IgD-negative memory B cell (primary cell): Measurements from ENCODE around the gene GNAI3. TPM values are rescaled to one million over a fixed set of nuclear protein-coding genes. Genes with fewer than 3 reads are reported as not detected.
A peak's percentile ranks its signal among the peaks of the same experiment; 100 is the strongest.

Experiments used
- H3K27ac Mint-ChIP-seq, 3 donors: one replicate each; pipeline ENCODE4 v1.8.0; 2020 to 2022; ENCODE audit warnings: mild to moderate bottlenecking in 3 of 3, mixed read lengths in 3 of 3, moderate library complexity in 1 of 3
- H3K27me3 Mint-ChIP-seq: one replicate; pipeline ENCODE4 v1.8.0; 2021; ENCODE audit warnings: mixed read lengths
- H3K36me3 Mint-ChIP-seq: one replicate; pipeline ENCODE4 v1.8.0; 2020; ENCODE audit warnings: mild to moderate bottlenecking, mixed read lengths
- H3K4me1 Mint-ChIP-seq, 3 donors: one replicate each; pipeline ENCODE4 v1.8.0; 2020 to 2022; ENCODE audit warnings: mixed read lengths in 3 of 3, mild to moderate bottlenecking in 1 of 3
- H3K4me3 Mint-ChIP-seq, 4 donors: one replicate each; pipeline ENCODE4 v1.8.0; 2020 to 2022; ENCODE audit warnings: mild to moderate bottlenecking in 4 of 4, mixed read lengths in 4 of 4, moderate library complexity in 3 of 4
- H3K9me3 Mint-ChIP-seq, 3 donors: one replicate each; pipeline ENCODE4 v1.8.0; 2020 to 2021; ENCODE audit warnings: mixed read lengths in 3 of 3, mild to moderate bottlenecking in 1 of 3
- polyA plus RNA-seq: library from polyadenylated mRNA; unstranded; fragments of 300-500 nt; fragmentation: Illumina TruSeq; gene quantifications from one replicate; pipeline ENCODE4 v1.2.3, GENCODE V29; 2021

The GNAI3 gene
- polyA plus RNA-seq, 1 donor from 2014 or later: 8.1 TPM

GRCh38 chr1:109625601-109626560 is 77.5 kb downstream of the GNAI3 start:
- Mint-ChIP-seq H3K27ac (peak overlapping the region; percentile 63 to 79 (median 73)), H3K36me3 (peaks cover 8% of the 10 kb centered on the region), H3K27me3 (no peaks in the 10 kb centered on the region), H3K9me3 (no peaks in the 10 kb centered on the region), H3K4me1 (peaks cover 16 to 33% (median 28%) of the 10 kb centered on the region in 3 donors), H3K4me3 (peak overlapping the region in 1 of 4 donors; percentile 80)

DNA sequence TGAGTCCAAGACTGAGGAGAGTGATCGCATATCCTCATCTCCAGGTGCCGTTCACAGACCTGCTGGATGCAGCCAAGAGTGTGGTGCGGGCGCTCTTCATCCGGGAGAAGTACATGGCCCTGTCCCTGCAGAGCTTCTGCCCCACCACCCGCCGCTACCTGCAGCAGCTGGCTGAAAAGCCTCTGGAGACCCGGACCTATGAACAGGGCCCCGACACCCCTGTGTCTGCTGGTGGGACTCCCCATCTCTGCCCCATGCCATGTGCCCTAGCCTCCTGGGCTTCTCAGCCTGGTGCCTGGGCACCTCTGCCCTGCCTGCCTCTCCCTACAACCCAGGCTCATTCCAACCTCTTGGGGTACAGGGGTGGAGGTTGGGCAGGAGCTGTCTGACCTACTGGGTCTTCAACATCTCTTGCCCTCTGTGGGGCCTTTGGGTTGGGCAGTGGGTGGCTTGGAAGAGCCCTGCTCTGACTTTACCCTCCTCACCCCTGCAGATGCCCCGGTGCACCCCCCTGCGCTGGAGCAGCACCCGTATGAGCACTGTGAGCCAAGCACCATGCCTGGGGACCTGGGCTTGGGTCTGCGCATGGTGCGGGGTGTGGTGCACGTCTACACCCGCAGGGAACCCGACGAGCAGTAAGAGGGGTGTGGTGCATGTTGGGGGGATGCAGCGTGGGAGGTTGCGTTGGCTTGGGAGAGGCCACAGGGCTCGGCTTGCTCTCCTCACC is 78.4 kb downstream of the GNAI3 start:
- H3K9me3 Mint-ChIP-seq: no peaks in the 10 kb centered on the region
- H3K4me1 Mint-ChIP-seq: peaks cover 16 to 28% (median 26%) of the 10 kb centered on the region in 3 donors
- H3K27ac Mint-ChIP-seq: peak overlapping the region; percentile 55 to 73 (median 63)
- H3K36me3 Mint-ChIP-seq: peaks cover 8% of the 10 kb centered on the region
- no peak overlapping the region for H3K4me3 Mint-ChIP-seq
- H3K27me3 Mint-ChIP-seq: no peaks in the 10 kb centered on the region

GRCh38 chr1:109627692-109628399 is 79.4 kb downstream of the GNAI3 start:
- H3K27ac Mint-ChIP-seq: peak overlapping the region in 1 of 3 donors; percentile 92
- H3K27me3 Mint-ChIP-seq: no peaks in the 10 kb centered on the region
- peaks cover 8% of the 10 kb centered on the region for H3K36me3 Mint-ChIP-seq
- peaks cover 11 to 19% (median 18%) of the 10 kb centered on the region in 3 donors for H3K4me1 Mint-ChIP-seq
- H3K4me3 Mint-ChIP-seq: no peak overlapping the region
- no peaks in the 10 kb centered on the region for H3K9me3 Mint-ChIP-seq

DNA sequence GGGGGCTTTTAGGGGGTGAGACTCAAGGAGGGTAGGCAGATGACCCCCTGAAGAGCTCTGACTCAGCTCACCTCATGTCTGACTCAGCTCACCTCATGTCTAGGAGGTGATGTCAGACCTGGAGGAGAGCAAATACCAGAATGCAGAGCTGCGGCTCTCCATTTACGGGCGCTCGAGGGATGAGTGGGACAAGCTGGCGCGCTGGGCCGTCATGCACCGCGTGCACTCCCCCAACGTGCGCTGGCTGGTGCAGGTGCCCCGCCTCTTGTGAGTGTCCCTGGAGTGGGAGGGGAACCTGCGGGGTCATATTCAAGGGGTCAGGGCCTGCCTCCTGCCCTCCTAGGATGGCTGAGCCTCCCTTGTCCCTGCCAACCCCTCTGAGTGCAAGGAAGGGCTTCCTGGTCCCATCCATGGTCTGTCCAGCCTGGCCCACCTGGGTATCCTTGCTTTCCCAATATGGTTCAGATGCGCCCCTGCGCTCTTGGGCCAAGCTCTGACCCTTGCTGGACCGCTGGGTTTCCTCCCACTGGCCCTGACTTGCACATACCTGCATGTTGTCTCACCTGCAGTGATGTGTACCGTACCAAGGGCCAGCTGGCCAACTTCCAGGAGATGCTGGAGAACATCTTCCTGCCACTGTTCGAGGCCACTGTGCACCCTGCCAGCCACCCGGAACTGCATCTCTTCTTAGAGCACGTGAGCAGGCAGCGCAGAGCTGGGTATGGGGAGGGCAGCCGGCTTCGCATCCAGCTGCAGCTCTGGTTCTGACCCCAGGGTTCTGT is 80.3 kb downstream of the GNAI3 start:
- Mint-ChIP-seq H3K4me1 (peaks cover 3 to 13% (median 9%) of the 10 kb centered on the region in 3 donors), H3K36me3 (peaks cover 8% of the 10 kb centered on the region), H3K9me3 (no peaks in the 10 kb centered on the region), H3K27ac (peak overlapping the region in 1 of 3 donors; percentile 92), H3K27me3 (no peaks in the 10 kb centered on the region), H3K4me3 (no peak overlapping the region)

- no peak overlapping the region for H3K4me3 Mint-ChIP-seq
- no peaks in the 10 kb centered on the region for H3K9me3 Mint-ChIP-seq
- H3K4me1 Mint-ChIP-seq: peaks cover 3 to 11% (median 5%) of the 10 kb centered on the region in 3 donors
- peak overlapping the region in 1 of 3 donors; percentile 92 for H3K27ac Mint-ChIP-seq
- peaks cover 8% of the 10 kb centered on the region for H3K36me3 Mint-ChIP-seq
- H3K27me3 Mint-ChIP-seq: no peaks in the 10 kb centered on the region
Observed at GRCh38 chr1:109629372-109630030, 81.1 kb downstream of the GNAI3 start.

GRCh38 chr1:109630081-109630897 is 81.9 kb downstream of the GNAI3 start:
- Mint-ChIP-seq H3K36me3 (peaks cover 7% of the 10 kb centered on the region), H3K4me1 (peaks cover 5 to 11% (median 7%) of the 10 kb centered on the region in 3 donors), H3K27me3 (no peaks in the 10 kb centered on the region), H3K9me3 (no peaks in the 10 kb centered on the region), H3K27ac (no peak overlapping the region), H3K4me3 (no peak overlapping the region)

DNA sequence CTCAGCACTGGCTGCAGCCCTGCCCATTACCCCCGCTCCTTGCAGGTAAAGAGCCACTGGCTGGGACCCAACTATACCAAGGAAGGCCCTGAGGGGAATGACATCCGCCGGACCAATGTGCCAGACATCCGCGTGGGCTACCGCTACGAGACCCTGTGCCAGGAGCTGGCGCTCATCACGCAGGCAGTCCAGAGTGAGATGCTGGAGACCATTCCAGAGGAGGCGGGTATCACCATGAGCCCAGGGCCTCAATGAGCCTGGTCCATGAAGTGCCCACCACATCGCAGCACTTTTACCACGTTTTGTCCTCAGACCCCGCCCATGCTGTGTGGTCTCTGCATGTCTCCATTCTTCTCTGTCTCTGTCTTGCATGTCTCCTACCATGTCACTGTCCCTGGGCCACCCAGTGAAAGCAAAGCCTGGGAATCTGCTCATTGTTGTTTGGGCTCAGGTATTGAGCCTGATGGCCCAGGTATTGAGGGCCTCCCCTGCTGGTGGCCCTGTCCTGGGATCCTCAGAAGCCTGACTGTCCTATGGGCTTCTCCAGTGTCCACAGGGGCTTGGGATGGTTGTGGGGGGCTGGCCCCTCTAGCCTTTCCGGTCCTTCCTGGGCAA is 82.6 kb downstream of the GNAI3 start:
- Mint-ChIP-seq H3K4me1 (peaks cover 5 to 13% (median 8%) of the 10 kb centered on the region in 3 donors), H3K27me3 (no peaks in the 10 kb centered on the region), H3K36me3 (peaks cover 3% of the 10 kb centered on the region), H3K27ac (peak overlapping the region in 1 of 3 donors; percentile 7), H3K9me3 (no peaks in the 10 kb centered on the region), H3K4me3 (no peak overlapping the region)

DNA sequence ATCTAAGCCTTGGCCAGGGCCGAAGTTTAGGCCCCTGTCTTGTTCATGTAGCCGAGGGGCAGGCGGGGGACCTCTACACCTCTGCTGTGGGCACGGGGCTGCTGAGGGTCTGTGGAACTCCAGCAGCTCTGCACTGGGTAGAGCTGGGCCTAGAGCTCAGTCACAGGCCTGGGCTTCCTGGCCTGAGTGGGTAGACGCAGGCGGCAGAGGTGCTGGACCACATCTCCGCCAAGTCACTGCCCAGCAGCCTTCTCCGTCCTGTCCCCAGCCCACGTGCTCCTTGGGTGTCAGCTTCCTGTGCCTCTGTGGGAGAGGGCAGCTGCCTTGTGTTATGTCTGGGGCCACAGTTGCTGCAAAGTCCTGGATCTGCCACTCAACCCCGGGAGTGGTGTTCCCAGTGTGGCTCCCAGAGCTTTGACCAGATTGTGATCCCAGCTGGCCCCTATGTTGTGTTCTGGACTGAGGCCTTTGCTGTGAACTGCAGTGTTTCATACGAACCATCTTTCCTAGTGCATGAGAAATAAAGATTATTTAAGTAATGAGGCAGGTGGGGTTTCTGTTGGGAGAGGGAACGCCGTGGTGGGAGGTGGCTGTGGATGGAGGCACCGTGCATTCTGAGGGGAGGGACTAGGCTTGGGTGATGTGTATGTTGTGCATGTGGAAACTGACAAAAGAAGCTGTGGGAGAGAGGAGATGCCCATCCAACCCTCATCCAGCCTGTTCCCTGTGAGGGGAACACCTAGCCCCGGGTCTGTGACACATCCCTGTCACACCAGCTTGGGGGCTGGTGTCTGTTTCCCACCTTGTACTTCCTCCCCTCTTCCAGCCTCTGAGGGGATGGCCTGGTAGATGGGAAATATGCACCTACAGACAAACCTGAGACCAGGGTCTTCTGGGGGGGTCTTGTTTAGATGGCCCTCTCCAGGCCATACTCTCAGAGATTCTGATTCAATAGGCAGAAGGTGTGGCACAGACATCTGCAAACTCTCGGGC is 83.4 kb downstream of the GNAI3 start:
- Mint-ChIP-seq H3K36me3 (peaks cover 3% of the 10 kb centered on the region), H3K4me1 (peaks cover 5 to 13% (median 8%) of the 10 kb centered on the region in 3 donors), H3K27me3 (no peaks in the 10 kb centered on the region), H3K9me3 (no peaks in the 10 kb centered on the region), H3K27ac (peak overlapping the region in 2 of 3 donors; percentile 7 to 57), H3K4me3 (no peak overlapping the region)

GRCh38 chr1:109632671-109633346 is 84.4 kb downstream of the GNAI3 start:
- Mint-ChIP-seq H3K36me3 (no peaks in the 10 kb centered on the region), H3K9me3 (no peaks in the 10 kb centered on the region), H3K4me1 (peaks cover 5 to 13% (median 8%) of the 10 kb centered on the region in 3 donors), H3K27ac (peak overlapping the region in 1 of 3 donors; percentile 35), H3K4me3 (no peak overlapping the region), H3K27me3 (no peaks in the 10 kb centered on the region)

DNA sequence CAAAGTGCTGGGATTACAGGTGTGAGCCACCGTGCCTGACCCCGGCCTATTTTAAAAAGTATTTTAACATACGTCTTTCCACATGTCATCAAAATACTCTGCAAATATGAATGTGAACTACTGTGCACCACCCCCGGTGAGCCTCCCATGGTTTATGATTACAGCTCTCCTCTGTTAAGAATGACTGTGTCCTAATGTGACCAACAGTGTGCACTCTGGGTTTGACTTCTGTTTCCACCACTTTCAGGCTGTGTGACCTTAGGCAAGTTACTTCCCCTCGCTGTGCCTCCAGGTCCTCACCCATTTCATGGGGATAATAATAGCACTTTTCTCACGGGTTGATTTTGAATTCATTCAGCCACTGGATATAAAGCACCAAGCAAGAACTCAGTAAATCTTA is 85.9 kb downstream of the GNAI3 start:
- peak overlapping the region in 1 of 3 donors; percentile 19 for H3K27ac Mint-ChIP-seq
- H3K27me3 Mint-ChIP-seq: no peaks in the 10 kb centered on the region
- peak overlapping the region in 1 of 4 donors; percentile 76 for H3K4me3 Mint-ChIP-seq
- H3K4me1 Mint-ChIP-seq: peaks cover 5 to 13% (median 8%) of the 10 kb centered on the region in 3 donors
- H3K36me3 Mint-ChIP-seq: no peaks in the 10 kb centered on the region
- H3K9me3 Mint-ChIP-seq: no peaks in the 10 kb centered on the region
